OCI-LY3 (cell line): ENCODE results near the gene SLC37A2.

Experiments
- H2AFZ ChIP-seq: fragments of 200-600, 300-600 bp; shearing (Covaris generic); 2 replicates; pipeline ENCODE4 v1.6.0; 2014; ENCODE audit warnings: antibody characterized with exemption, low read depth, low read length
- H3K27ac ChIP-seq: fragments of 200-600, 300-600 bp; sonication (generic); 2 replicates; pipeline ENCODE4 v1.5.1; 2014; ENCODE audit warnings: mild to moderate bottlenecking, low read length, moderate library complexity, mixed read lengths
- H3K27me3 ChIP-seq: fragments of 200-600, 300-600 bp; sonication (generic); 2 replicates; pipeline ENCODE4 v1.6.1; 2014; ENCODE audit warnings: low read depth, low read length, mixed read lengths
- H3K36me3 ChIP-seq: fragments of 200-600, 300-600 bp; sonication (generic); replicated peaks from 2 replicates; pipeline ENCODE3; 2014; ENCODE audit warnings: low read depth, low read length, mixed read lengths
- H3K4me1 ChIP-seq: fragments of 300-600, 200-600 bp; sonication (generic); 2 replicates; pipeline ENCODE4 v1.6.1; 2014; ENCODE audit warnings: low read length, mixed read lengths
- H3K4me2 ChIP-seq: fragments of 200-600, 300-600 bp; sonication (generic); 2 replicates; pipeline ENCODE4 v1.6.1; 2014; ENCODE audit warnings: low read length, mixed read lengths
- H3K4me3 ChIP-seq: fragments of 300-600, 200-600 bp; sonication (generic); 2 replicates; pipeline ENCODE4 v1.5.1; 2014; ENCODE audit warnings: antibody characterized with exemption, mild to moderate bottlenecking, low read length, moderate library complexity
- H3K79me2 ChIP-seq: fragments of 300-600, 200-600 bp; shearing (Covaris generic); 2 replicates; pipeline ENCODE4 v1.6.1; 2014; ENCODE audit warnings: mild to moderate bottlenecking, low read length, mixed read lengths
- H3K9ac ChIP-seq: fragments of 300-600, 200-600 bp; shearing (Covaris generic); 2 replicates; pipeline ENCODE4 v1.6.0; 2014; ENCODE audit warnings: mild to moderate bottlenecking, low read length, moderate library complexity
- H3K9me3 ChIP-seq: fragments of 200-600, 300-600 bp; shearing (Covaris generic); 2 replicates; pipeline ENCODE4 v1.6.1; 2014; ENCODE audit warnings: low read length, mixed read lengths; ENCODE audit not compliant: insufficient read depth
- H4K20me1 ChIP-seq: fragments of 200-600, 300-600 bp; sonication (generic); 2 replicates; pipeline ENCODE4 v1.6.1; 2016; ENCODE audit warnings: low read length, mixed read lengths; ENCODE audit not compliant: insufficient read depth
- EZH2phosphoT487 ChIP-seq: fragments of 200-600 bp; shearing (Covaris generic); IDR thresholded peaks from 2 replicates; pipeline ENCODE4 v1.6.1; 2018; ENCODE audit warnings: antibody characterized with exemption, mixed run types, low read depth
- TF ChIP-seq, protein P1 (sequence below): fragments of 200-600, 300-600 bp; sonication (generic); IDR thresholded peaks from 2 replicates; pipeline ENCODE4 v1.5.1; 2014; ENCODE audit warnings: antibody characterized with exemption, low read length, low read depth

The SLC37A2 gene

DNA sequence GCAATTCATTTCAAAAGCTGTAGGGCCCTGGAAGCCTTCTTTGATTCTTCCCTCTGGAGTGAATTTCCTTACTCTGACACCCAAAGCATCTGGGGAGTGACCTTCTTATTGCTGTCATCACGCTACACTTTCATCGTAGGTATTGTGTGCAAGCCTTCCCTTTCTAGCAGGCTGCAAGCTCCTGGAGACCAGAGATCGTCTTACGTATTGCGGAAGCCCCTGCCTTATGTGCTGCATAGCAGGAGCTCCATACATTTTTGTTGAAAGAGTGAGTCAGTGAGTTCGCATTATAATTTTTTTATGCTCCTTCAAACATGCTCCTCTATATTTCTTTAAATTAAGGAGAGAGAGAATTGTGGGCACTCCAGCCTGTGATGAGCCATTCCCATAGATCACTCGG lies 69.5 kb downstream of the SLC37A2 start:
- Histone ChIP-seq H4K20me1 (no peaks in the 10 kb centered on the region), H3K36me3 (no peaks in the 10 kb centered on the region), H2AFZ (no peak overlapping the region), H3K9ac (no peak overlapping the region), H3K9me3 (no peaks in the 10 kb centered on the region), H3K27me3 (peaks cover 28% of the 10 kb centered on the region), H3K4me2 (no peak overlapping the region), H3K4me1 (no peaks in the 10 kb centered on the region), H3K27ac (no peak overlapping the region), H3K79me2 (no peaks in the 10 kb centered on the region), H3K4me3 (no peak overlapping the region)
- TF ChIP-seq, protein P1, sequence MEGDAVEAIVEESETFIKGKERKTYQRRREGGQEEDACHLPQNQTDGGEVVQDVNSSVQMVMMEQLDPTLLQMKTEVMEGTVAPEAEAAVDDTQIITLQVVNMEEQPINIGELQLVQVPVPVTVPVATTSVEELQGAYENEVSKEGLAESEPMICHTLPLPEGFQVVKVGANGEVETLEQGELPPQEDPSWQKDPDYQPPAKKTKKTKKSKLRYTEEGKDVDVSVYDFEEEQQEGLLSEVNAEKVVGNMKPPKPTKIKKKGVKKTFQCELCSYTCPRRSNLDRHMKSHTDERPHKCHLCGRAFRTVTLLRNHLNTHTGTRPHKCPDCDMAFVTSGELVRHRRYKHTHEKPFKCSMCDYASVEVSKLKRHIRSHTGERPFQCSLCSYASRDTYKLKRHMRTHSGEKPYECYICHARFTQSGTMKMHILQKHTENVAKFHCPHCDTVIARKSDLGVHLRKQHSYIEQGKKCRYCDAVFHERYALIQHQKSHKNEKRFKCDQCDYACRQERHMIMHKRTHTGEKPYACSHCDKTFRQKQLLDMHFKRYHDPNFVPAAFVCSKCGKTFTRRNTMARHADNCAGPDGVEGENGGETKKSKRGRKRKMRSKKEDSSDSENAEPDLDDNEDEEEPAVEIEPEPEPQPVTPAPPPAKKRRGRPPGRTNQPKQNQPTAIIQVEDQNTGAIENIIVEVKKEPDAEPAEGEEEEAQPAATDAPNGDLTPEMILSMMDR = no peak
- no peak for TF ChIP-seq EZH2phosphoT487

DNA sequence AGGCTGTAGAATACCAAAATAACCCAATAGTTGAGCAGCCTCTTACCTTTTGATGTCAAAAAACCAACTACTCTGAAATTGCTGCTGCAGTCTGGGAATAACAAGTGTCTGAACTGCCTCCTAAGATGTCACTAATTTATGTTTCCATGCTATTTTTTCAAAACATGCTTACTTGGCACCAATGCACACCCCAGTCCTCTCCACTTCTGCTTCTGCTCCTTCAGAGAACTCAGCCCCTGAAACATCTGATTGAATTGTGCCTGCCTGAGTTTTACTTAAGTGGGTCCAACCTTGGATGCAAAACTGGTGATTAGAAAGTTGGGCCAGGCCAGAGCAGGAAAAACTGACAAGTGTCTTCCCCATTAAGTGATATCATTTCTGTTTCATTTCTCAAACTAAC lies 72.9 kb downstream of the SLC37A2 start:
- H3K79me2 ChIP-seq = no peaks in the 10 kb centered on the region
- H3K4me3 ChIP-seq = no peak overlapping the region
- TF ChIP-seq, protein P1 = no peak
- TF ChIP-seq EZH2phosphoT487 = no peak
- H3K36me3 ChIP-seq = no peaks in the 10 kb centered on the region
- H3K9me3 ChIP-seq = no peaks in the 10 kb centered on the region
- H3K27ac ChIP-seq = no peak overlapping the region
- H3K27me3 ChIP-seq = peaks cover 33% of the 10 kb centered on the region
- H2AFZ ChIP-seq = no peak overlapping the region
- H3K9ac ChIP-seq = no peak overlapping the region
- no peaks in the 10 kb centered on the region for H4K20me1 ChIP-seq
- no peak overlapping the region for H3K4me2 ChIP-seq
- H3K4me1 ChIP-seq = no peaks in the 10 kb centered on the region

DNA sequence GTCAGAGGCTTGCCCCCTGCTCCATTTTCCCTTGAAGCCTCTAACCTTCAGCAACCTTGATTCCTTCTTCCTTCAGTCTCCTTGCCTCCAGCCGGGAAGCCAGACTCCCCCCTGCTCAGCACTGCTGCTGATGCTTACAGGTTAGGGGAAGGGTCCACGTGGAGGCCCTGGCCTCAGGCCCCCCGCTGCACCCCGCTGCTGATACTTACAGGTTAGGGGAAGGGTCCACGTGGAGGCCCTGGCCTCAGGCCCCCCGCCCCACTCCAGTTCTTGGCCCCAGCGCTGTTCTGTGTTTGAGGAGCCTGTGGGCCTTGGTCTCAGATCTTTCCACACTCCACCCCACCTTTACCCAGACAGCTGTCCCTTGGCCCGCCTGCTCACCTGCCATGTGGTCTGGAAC lies 75.9 kb downstream of the SLC37A2 start:
- Histone ChIP-seq H3K9ac (no peak overlapping the region), H3K27ac (no peak overlapping the region), H3K79me2 (no peaks in the 10 kb centered on the region), H3K4me3 (no peak overlapping the region), H3K27me3 (peaks cover 29% of the 10 kb centered on the region), H2AFZ (no peak overlapping the region), H3K4me2 (no peak overlapping the region), H3K36me3 (no peaks in the 10 kb centered on the region), H3K9me3 (no peaks in the 10 kb centered on the region), H4K20me1 (no peaks in the 10 kb centered on the region), H3K4me1 (peaks cover 8% of the 10 kb centered on the region)
- no peak for TF ChIP-seq EZH2phosphoT487
- TF ChIP-seq, protein P1 = no peak

DNA sequence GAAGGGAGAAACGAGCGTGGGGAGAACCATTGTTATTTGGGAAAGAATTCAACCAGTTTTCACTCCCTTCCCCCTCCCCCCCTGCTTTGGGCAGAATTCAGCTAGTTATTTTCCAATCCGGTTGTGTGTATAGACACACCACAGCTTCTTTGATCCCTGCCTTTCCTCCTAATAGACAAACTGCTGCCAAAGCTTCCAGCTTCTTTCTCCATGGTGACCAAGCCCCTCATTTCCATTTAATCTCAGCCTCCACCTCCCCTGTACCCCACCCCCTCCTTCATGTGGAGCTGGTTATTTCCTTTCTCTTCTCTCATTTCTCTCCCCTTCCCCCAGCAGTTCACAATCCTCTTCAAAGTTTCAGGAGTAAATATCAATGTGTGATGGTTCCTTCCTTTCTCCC lies 76.7 kb downstream of the SLC37A2 start:
- Histone ChIP-seq H3K4me2 (no peak overlapping the region), H4K20me1 (no peaks in the 10 kb centered on the region), H3K9ac (no peak overlapping the region), H3K27me3 (peaks cover 22% of the 10 kb centered on the region), H3K4me1 (peaks cover 8% of the 10 kb centered on the region), H3K4me3 (no peak overlapping the region), H3K9me3 (no peaks in the 10 kb centered on the region), H3K79me2 (no peaks in the 10 kb centered on the region), H3K27ac (no peak overlapping the region), H3K36me3 (no peaks in the 10 kb centered on the region), H2AFZ (no peak overlapping the region)
- TF ChIP-seq, protein P1 = no peak
- TF ChIP-seq EZH2phosphoT487 = no peak
